ENCODE measurements around the gene SLC4A11.
"Not testable (repeated sequence)": the region's sequence is repeated elsewhere in the genome, so short reads cannot be mapped to it uniquely, and the experiment has no call there.

SLC4A11 gene

GRCh38 chr20:3199976-3200755 is 38.8 kb downstream of the SLC4A11 start:
- DNase-seq: no peak

GRCh38 chr20:3199206-3199605 is 39.8 kb downstream of the SLC4A11 start:
- DNase-seq: no peak

- no peak for DNase-seq
Measured at GRCh38 chr20:3195590-3196237, 43.3 kb downstream of the SLC4A11 start.

GRCh38 chr20:3194617-3195280 is 44.2 kb downstream of the SLC4A11 start:
- DNase-seq: no peak

GRCh38 chr20:3193806-3194616 is 45.0 kb downstream of the SLC4A11 start:
- DNase-seq: no peak

- DNase-seq: no peak
Measured at GRCh38 chr20:3192226-3193015, 46.6 kb downstream of the SLC4A11 start.

GRCh38 chr20:3190681-3191111 is 48.3 kb downstream of the SLC4A11 start:
- DNase-seq: no peak

GRCh38 chr20:3189561-3190131 is 49.3 kb downstream of the SLC4A11 start:
- no peak for DNase-seq

GRCh38 chr20:3188823-3189413 is 50.1 kb downstream of the SLC4A11 start:
- no peak for DNase-seq

- DNase-seq: not testable (repeated sequence)
Measured at GRCh38 chr20:3187861-3188260, 51.1 kb downstream of the SLC4A11 start.

- no peak for DNase-seq
Measured at GRCh38 chr20:3183896-3184612, 54.9 kb downstream of the SLC4A11 start.

GRCh38 chr20:3182429-3182828 is 56.6 kb downstream of the SLC4A11 start:
- DNase-seq: not testable (repeated sequence)

- no peak for DNase-seq
Measured at GRCh38 chr20:3181270-3181669, 57.7 kb downstream of the SLC4A11 start.

GRCh38 chr20:3180319-3180718 is 58.7 kb downstream of the SLC4A11 start:
- no peak for DNase-seq

GRCh38 chr20:3177746-3178485 is 61.1 kb downstream of the SLC4A11 start:
- no peak for DNase-seq

Measured in NCI-H1105 treated with DMSO at 0.1 percent for 48 hours (cell line).